ENCODE results near the gene TTLL11.
"Not testable (repeated sequence)": the region's sequence is repeated elsewhere in the genome, so short reads cannot be mapped to it uniquely, and the experiment has no call there.

TTLL11 gene

DNA sequence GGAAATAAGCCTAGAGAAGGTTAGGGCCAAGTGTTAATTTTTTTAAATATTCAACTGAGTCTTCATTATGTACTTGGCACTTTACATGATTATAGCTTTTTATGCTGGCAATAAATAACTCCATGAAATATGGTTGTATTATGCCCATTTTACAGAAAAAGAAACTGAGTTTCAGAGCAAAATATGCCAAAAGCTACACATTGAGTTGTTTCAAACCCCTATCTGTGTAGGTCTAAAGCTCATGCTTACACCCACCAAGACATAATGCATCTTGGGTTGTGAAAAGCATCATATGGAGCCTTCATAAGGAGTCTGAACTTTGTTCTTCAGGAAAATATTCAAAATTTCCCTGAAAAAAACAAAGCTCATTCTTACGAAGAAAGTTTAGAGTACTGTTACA, 14.6 kb downstream of the TTLL11 start:
- DNase-seq, result no peak

DNA sequence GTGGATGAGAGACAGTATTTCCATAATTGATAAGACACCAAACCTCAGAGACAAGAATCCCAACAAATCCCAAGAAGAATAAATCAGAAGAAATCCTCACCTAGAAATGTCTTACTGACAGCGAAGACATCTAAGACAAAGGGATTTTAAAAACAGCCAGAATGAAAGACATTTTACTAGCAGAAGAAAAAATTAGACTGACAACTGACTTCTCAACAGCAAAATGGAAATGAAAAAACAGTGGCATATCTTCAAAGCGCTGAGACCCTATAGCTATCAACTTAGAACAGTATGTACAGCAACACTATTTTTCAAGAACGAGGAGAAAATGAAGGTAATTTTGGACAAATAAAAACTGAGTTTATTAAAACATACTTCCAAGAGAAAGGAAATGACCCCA, 16.3 kb downstream of the TTLL11 start:
- DNase-seq, result no peak

DNA sequence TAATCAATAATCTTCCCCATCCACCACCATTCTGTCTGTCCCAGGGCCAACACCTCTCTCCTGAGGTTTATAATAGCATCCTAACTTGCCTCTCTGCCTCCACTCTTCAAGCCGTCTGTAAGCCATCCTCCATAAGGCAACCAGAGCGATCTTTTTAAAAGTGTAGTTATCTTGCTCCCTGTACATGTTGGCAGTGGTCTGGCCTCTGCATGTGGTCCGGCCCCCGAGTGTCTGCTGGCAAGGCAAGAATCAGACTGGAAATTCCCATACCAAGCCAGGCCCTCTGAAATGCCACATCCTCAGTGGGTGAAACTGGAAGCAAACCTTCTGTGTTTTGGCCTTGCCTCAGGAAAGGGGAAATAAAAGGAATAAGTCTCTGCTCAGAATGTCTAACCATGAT, 17.0 kb downstream of the TTLL11 start:
- no peak for DNase-seq

DNA sequence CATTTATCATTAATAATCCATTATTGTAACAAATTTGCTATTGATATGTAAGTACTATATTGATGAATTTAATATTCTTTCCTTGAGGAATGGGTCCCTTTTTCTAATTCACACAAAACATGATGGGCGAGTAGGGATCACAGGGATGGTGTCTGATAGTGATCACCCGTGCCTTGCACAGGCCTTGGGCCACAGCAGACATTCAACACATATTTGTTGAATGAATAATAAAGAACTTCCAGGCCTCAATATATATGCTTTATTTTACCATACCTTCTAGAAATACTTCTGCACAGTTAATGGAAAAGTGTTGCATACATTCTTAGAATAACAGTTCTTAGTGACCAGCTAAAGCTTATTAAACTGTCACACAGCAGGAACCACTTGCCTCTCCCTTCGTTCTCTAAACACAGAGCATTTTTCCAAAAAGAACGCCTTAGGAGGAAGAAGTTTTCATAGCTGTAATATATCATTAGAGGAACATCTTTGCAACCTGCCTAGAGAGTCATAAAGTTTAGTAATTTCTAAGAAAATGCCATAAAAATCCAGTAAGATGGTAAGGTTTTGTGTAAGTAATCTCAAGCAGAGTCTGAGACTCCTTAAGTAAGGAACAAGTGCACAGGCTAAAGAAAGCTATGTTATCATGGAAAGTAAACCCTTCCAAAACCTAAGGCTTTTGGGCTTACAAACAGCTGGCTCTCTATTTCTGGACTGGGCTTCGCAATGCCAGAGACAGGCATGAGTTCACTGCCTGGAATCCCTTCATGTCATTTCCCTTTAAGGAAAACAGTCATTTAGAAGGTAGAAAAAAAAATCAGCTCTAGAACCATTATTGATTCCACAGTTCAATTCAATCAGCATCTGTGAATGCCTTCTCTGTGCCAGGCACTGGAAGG, 17.7 kb downstream of the TTLL11 start:
- no peak for DNase-seq

DNA sequence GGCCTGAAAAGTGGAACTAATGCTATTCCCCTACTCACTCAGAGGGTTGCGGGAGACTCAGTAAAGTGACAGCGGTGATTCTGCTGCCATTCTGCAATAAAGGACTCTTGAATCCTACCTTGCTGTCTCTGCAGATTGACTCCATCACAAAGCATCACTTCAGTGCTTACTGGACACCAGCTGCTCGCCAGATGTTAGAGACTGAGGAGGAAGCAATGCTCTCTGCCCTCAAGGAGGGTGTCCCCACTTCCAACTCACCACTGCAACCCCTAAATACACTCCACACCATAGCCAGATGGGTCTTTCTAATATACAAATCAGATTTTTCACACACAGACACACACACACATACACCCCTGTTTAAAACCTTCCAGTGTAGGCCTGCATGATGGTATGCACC, 21.4 kb downstream of the TTLL11 start:
- no peak for DNase-seq

DNA sequence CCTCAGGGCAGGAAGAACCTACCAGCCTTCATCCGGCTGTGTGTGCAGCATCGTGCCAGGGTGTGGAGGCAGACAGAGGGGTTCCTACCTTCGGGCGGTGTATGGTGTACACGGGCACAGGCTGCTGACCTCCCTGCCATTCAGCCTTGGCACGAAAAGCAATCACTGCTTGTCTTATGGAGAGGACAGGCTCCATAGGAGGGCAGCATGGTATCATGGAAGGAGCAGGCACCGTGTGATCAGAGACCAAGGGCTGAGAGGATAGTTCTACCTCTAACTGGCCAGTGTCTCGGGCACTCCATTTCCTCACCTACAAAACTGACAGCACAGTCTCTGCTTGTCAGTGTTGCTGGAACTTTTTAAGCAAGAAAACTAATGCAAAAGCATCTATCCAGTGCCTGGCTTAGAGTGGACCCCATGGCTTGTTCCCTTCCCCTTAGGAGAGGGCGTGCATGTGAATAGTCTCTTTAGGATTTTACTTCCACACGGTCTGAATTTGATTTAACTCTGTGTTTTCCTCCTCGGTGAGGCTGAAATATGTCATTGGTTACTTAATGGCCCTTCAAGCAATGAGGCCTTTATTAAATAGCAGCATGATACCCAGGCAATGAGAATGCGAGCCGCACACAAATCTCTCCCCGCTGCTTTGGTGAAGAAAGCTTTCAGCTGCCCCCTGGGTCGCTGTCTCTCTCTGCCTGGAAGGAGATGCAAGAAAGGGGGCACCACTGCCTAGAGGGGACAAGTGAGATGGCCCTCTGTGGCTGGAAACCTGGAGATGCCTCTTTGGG, 22.2 kb downstream of the TTLL11 start:
- no peak for DNase-seq

DNA sequence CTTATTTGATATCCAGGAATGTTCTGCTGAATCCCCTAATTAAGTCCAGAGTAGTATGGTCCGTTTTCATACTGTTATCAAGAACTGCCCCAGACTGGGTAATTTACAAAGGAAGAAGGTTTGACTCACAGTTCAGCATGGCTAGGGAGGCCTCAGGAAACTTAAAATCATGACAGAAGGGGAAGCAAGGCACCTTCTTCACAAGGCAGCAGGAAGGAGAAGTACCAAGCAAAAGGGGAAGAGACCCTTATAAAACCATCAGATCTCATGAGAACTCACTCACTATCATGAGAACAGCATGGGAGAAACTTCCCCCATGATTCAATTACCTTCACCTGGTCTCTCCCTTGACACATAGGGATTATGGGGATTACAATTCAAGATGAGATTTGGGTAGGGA, 26.4 kb downstream of the TTLL11 start:
- DNase-seq, result not testable (repeated sequence)

DNA sequence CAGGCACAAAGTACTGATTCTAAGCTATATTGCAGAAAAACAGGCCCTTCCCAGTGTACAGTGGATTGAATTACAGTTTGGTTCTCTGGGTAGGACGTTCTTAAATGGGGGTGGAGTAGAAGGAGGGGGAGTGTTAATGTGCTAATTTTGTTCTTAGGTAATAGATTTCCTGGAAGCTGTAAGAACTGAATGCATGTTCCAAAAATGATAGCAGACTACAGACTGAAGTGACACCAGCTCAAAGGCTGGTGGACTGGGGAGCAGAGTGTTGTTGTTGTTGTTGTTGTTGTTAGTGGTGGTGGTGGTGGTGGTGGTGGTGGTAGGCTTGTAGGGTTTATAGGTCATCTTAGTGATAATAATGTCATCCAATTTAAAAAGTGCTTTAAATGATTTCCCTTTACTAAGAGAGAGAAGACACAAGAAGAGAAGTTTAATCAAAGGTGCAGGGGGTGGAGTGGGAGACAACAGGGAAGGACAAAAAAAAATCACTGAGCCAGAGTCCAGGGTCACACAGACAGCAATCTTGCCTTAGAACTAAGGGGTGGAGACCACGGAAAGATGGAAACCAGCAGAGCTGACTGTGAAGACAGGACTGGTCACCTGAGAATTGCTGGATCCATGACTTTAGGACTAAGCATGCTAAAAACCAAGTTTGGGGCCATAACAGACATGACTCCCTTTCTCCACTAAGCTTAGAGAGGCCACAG, 27.0 kb downstream of the TTLL11 start:
- DNase-seq, result no peak

DNA sequence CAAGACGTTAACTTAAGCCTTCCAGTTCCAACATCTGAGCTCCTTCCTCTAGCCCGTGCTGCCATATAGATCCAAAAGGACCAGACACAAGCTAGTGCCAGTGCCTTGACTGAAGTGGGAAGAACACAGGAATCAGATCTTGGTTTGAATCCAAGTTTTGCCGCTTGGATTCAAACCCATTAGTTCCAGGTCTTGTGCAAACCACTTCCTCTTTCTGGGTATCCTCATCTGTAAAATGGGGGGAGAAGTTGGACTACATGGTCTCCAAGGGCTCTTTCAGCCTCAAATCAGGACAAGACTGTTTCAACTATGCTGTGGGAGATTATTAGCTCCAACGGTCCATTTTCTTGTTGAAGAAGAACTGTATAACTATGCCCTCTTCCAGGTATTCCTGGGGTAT, 32.6 kb downstream of the TTLL11 start:
- no peak for DNase-seq

DNA sequence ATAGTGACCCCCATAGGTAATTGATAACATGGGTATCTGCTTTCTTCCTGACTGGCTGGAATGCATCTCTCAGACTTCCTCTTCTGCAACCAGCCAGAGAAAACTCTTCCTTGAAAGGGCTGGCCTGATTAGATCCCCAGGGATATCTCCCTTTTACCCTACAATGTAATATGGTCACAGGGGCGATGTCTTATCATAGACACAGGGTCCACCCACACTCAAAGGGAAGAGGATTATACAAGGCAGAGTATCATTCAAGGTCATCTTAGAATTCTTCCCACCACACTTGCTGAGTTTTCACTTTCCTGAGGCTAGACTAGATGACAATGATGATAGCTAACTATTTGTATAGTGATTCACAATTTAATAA, 33.2 kb downstream of the TTLL11 start:
- DNase-seq, result no peak

DNA sequence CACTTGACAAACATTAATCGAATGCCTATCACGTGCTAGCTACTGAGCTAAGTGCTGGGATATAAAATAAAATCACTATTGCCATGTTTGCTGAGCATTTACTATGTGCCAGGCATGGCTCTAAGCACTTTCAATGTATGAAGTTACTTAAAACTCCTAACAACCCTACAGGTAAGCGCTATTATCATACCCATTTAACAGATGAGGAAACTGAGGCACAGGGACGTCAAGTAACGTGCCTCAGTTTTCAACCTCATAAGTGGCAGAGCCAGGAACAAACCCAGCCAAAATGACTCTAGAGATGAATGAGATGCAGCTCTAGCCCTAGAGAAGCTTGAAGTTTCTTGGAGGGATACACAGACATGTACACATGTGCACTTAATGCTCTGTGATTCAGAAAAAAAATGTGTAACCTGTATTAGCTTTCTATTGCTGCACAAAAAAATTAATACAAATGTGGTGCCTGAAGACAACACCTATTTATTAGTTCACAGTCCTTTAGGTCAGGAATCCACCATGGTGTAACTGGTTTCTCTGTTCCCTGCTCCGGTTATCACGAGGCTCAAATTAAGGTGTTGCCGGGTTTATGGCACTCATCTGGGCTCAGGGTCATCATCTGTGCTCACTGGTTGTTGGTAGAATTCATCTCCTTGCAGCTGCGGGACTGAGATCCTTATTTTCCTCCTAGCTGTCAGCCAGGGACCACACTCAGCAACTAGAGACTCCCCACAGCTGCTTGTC, 33.7 kb downstream of the TTLL11 start:
- DNase-seq, result no peak

DNA sequence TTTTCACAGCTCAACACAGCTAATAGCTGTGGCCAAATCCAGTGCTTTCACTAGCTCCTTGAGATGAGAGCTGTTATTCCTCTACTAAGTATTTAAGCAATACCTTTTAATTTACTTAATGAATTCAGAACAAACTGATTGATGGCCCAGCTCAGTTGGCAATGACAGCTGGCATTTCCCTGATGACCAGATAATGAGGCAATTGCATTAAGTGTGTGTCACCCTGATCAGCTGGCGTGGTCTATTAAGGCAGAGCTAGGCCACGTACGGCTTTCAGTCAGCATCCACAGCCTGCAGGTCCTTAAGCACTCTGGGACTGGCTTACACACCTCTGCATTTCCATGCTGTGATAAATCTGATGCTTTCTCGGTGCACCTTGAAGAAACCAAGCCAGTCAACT, 34.4 kb downstream of the TTLL11 start:
- no peak for DNase-seq

DNA sequence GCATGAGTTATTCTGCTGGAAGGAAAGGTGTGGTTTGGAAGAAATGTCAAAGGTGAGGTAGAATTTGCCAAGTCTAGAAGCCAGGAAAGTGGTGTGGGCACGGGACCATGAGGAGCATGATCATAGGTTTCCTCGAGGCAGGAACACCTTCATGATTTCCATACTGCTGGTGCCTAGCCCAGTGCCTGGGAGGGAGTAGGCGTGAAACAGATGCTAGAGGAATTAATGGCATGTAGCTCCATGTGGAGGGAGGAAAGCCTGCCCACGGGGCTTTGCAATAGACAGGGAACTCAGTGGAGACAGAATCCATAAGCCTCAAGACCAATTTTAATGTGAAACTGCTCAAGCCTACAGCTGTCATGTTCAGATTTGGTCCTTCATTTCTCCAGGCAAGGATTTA, 35.1 kb downstream of the TTLL11 start:
- no peak for DNase-seq

DNA sequence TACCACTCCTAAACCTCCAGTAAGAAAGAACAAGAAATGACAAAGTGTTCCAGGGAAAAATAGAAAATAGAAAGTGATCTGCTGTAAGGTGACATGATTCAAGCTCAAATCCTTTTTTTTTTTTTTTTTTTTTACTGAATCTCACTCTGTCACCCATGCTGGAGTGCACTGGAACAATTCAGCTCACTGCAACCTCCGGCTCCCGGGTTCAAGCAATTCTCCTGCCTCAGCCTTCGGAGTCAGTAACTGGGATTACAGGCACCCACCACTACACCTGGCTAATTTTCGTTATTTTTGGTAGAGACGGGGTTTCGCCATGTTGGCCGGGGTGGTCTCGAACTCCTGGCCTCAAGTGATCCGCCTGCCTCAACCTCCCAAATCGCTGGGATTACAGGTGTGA, 35.9 kb downstream of the TTLL11 start:
- DNase-seq, result no peak

DNA sequence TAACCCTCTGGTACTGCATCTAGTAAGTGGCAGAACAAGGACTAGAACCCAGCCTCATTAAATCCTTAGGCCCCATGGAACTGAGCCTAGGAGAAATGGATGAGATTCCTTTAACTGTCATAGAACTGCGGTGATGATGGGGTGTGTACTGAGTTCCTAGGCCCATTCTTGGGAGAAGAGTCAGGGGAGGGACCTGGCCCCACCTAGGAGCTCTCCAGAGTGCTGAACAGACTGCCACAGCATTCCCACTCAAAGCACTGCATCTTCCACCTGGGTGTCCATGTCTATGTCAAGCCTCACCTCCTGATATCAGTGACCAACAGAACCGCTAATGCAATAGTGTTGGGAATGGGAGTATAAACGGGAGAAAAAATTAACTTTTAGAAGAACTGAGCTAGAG, 36.6 kb downstream of the TTLL11 start:
- no peak for DNase-seq

DNA sequence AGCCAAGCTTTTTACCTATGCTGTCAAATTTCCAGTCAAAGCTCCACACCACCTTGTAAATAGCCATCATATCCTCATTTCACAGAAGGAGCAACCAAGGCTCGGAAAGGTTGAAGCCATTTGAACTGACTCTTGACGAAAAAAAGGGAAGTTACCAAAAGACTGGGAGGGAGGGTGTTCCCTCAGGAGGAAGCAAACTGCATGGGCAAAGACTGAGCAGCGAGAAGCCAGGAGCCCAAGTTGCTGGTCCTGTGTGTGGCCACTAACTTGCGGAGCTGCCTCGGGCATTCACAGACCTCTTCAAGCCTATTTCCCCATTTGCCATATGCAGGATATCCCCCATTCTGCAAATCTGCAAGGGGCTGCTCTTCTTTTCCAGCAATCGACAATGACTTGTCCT, 37.4 kb downstream of the TTLL11 start:
- no peak for DNase-seq

DNA sequence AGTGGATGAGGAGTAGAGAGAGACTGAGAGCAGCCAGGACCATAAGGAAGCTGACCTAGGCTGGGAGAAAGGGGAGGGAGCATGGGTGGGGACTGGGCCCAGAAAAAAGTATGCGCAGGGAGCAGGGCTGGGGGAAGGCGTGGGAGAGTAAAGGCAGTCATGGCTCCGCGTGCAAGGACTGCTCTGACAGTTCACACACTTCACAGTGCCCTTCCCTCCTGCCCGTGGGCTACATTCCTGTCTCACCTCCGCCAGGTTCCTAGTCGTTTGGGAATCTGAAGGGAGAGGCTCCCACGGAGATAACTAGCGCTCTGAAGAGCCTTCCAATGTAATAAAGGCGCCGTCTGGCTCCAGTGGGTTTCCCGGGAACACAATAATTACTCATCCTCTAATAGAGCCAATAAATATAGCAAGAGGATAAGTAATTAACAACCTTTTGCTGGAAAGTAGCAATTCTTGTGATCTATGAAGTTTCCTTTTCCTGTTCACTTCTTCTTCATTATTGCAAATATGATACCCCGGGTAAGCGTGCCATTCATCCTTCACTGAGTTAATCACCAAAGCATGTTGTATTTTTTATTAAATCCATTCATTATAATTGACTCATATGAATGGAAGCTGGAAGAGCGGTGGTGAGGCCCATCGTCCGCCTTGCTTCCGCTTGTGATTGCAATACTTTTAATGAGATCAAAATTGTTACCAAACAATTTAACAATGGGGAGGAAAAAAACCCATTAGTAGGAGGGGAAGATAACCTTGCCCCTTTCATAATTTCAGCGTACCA, 39.3 kb downstream of the TTLL11 start:
- DNase-seq, result no peak

DNA sequence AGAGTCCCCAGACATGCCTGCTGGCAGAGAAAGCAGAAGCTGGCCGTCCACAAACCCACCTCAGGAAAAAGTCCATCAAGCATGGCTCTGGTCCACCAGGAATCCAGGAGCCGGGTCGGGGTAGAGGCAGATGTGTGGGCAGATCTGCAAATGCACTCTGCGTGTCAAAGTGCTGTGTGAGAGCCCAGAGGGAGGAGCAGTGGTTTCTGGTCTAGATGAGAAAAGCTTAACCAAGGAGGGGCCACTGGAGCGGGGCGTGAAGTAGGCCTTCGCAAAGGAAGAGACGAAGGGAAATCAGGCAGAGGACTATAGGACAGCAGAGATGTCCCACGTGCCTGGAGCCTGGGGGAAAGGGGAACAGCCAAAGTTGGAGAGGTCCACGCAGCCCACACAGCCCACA, 40.0 kb downstream of the TTLL11 start:
- DNase-seq, result no peak

DNA sequence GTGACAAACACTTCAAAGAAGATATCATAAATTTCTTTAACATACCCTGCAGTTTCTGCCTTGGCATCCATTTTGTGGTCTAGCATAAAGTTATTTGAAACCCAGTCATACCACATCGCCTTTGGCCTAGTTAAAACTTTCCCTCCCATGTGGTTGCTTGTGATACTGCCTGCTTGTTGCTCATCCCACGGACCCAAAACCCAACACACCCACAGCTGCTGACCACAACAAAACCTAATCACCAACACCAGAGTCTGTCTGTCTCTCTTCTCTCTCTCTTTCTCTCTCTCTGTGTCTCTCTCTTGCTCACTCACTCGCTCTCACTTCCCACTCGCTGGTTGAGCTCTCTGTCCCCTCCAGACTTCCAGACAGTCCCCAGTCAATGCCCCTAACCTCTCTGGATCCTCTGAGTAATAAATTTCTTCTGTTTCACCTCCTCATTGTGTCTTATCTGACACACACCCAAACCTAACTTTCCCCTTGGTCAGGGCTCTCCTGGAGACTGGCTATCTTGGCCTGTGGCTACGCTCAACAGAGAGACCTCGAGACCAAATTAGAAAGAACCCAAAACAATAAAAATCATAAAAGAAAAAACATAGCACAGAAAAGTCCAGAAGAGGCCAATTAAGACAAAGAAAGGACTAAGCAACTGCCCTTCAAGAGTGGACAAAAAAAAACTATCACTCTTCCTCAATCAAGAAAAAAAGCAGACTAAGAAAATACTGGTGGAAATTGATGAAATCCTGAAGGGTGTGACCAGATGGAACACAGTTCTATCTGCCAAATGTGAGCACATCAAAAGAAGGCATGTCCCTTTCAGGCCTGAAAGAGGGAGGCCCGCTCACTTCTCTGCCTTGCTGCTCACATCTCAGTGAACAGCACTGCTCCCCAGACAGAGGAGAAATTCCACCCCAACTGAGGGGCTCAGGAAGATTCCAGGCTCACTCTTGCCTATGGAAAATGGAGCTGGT, 41.5 kb downstream of the TTLL11 start:
- DNase-seq, result no peak

DNA sequence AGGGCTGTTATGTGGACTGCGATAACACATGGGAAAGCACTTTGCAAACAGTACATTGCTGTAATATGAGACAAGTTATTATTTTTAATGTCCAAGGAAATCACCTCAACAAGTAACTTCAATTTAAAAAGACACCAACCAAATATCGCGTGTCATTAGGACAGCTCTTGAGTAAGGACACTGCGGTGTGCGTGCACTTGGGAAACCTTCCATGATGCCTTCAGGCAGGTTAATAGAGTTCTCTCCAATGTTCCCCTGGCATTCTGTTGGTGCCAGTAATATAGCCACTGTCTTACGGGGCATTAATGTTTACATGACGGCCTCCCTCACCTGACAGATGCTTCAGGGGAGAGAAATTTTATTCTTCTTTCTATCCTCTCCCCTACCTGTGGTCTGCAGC, 42.9 kb downstream of the TTLL11 start:
- no peak for DNase-seq

DNA sequence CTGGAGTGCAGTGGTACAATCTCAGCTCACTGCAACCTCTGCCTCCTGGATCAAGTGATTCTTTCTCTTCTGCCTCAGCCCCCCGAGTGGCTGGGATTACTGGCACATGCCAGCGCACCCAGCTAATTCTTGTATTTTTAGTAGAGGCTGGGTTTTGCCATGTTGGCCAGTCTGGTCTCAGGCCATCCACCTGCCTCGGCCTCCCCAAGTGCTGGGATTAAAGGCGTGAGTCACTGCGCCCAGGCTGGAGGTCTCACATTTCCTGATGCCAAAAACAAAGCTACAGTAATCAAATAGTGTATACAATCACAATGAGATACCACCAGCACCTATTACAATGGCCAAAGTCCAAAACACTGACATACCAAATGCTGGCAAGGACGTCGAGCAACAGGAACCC, 51.1 kb downstream of the TTLL11 start:
- no peak for DNase-seq

All from activated CD4-positive, CD25-positive, alpha-beta regulatory T cell (primary cell).